ENCODE data around the gene PTGFR. TPM values are rescaled to one million over a fixed set of nuclear protein-coding genes. Genes with fewer than 3 reads are reported as not detected.

The PTGFR gene
- total RNA-seq, 1 donor from 2014 or later = 0.13 TPM

DNA sequence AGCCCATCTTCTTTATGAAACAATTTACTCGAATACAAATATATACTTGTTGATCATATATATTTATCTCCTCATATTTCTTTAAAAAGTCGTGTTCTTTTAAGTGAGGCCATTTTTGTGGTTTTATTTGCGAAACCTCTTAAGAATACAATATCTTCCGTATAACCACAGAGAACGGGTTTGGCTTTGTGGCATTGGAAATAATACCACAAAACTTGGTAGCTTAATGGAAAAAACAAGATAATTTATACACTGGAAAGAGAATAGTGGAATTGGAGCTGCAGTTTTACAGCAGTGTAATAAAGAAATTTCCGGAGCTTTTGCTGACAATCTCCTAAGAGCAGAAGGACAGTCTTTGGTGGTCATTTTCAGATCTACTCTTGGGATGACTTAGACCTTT is 29.4 kb downstream of the PTGFR start:
- DNase-seq (ENCODE audit: low read depth in 2 of 2) = no peak

DNA sequence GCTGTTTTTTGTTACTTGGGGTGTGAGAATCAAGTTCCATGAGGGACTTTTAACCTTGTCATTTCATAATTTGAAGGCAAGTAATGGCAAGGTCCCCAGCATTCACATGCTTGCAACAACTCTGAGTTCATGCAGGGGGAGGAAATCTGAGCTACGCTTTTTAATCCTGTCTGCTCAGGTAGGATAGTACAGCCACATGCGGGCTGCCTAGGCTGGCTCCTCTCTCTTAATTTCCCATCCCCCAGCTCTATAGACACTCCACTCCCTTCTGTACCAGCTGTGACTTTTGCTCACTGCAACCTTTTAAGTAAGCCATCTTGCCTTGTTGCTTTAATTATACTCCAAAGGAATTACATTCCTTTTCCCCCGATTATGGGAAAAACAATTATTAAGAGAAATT is 30.1 kb downstream of the PTGFR start:
- DNase-seq (ENCODE audit: low read depth in 2 of 2) = no peak

DNA sequence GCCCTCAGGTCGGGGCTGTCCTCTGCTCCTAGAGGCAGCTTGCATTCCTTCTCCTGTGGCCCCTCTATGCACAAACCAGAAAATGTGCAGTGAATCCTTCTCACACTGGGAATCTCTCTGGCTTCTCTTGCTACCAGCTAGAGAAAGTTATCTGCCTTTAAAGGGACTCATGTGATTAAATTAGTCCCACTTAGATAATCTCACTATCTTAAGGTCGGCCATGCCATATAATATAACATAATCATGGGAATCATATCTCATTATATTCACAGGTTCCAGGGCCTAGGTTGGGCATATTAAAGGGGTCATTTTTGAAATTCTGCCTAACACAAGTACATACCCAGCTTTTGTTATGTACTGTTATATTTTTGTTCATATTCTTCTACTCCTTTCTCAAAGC is 31.4 kb downstream of the PTGFR start:
- DNase-seq (ENCODE audit: low read depth in 2 of 2) = no peak

DNA sequence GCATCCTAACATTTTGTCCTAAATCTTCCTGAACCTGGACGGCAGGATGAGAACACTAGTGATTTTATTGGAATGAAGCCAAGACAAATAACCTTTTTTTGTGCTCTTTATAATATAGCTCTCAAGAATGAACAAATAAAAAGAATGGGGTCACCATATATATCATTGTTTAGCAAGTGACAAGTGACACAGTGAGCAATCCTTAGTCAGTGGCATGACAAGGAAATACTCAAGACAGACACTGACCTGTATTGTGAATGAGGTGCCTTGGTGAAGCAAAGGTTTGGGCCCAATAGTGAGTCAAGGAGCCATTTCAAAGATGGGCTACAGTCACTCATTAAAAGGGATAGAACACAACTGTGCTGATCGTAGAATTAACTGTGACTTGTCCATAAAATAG is 35.7 kb downstream of the PTGFR start:
- DNase-seq (ENCODE audit: low read depth in 2 of 2) = no peak

DNA sequence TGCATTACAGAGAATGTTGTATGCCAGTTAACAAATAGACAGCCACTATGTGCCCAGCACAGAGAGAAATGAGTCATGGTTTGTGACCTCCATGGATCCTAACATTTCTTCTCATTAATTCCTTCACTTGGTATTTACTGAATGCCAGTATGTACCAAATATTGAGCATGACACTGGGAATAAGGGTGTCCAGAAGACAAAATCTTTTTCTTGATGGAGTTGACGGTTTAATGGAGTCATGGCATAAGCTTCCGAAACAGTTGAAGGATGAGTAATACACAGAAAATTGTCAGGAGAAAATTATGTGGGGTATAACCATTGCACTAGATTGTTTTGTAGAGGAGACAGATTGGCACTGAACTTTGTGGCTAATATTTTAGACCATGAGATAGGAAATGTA is 36.9 kb downstream of the PTGFR start:
- DNase-seq (ENCODE audit: low read depth in 2 of 2) = no peak

DNA sequence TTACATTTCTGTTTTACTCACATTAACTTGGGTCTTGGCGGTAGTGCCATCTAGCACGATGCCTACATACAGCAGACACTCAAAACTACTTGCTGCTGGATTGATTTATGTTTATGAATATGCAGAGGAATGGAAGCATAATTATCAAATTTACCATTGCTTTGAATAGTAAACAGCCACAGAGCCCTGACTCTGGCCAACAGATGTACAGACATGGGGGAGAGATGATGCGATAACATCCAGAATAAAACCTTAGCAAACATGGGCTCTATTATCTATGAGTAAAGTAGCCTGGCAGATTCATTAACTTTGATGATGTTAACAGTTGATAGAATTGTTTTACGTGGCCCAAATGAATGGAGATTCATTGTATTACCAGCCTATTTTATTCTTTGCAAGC is 42.8 kb downstream of the PTGFR start:
- no peak for DNase-seq (ENCODE audit: low read depth in 2 of 2)

DNA sequence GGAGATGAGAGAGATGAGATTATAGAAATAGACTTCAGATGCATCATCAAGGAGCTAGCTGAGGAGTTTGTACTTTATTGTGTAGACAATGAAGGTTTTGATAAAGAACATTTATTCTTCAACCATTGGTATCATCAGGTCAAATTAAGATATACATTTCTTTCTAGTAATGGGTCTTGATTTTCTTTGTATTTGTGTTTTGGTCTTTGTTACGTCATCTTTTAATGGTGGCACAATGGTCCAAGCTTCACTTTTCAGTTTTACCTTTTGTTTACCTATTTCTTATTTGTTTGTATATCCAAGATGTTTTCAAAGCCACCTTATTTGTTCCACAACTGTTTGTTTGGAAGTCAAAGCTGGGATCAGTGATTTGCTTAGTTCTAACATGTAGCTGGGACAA is 44.5 kb downstream of the PTGFR start:
- DNase-seq (ENCODE audit: low read depth in 2 of 2) = no peak

DNA sequence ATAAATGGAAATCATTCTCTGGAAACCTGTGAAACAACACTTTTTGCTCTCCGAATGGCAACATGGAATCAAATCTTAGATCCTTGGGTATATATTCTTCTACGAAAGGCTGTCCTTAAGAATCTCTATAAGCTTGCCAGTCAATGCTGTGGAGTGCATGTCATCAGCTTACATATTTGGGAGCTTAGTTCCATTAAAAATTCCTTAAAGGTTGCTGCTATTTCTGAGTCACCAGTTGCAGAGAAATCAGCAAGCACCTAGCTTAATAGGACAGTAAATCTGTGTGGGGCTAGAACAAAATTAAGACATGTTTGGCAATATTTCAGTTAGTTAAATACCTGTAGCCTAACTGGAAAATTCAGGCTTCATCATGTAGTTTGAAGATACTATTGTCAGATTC is 45.7 kb downstream of the PTGFR start:
- no peak for DNase-seq (ENCODE audit: low read depth in 2 of 2)

DNA sequence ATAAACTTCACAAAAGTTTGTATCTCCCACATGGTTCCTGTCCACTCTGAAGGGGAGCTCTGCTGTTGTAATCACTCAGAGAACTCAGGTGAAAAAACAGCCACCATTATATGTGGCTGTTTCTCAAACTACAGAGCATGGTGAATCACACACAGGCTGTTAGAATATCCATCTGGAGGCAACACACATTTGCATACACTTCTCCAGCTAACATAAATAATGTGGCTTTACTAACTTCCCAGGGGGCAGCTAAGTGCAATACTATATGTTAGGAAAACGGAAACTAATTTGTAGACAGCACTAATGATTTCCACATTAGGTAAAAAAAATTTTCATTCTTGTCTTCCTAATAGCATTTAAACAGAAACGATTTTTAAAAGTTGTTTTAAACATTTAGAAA is 49.3 kb downstream of the PTGFR start:
- no peak for DNase-seq (ENCODE audit: low read depth in 2 of 2)

DNA sequence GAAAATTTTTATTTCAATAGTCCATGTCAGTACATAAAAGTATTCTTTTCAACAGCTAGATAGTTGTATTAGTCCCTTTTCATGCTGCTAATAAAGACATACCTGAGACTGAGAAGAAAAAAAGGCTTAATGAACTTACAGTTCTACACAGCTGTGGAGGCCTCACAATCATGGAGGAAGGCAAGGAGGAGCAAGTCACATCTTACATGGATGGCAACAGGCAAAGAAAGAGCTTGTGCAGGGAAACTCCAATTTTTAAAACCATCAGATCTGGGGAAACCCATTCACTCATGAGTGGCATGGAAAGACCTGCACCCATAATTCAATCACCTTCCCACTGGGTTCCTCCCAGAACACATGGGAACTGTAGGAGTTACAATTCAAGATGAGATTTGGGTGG is 50.7 kb downstream of the PTGFR start:
- DNase-seq (ENCODE audit: low read depth in 2 of 2) = no peak

DNA sequence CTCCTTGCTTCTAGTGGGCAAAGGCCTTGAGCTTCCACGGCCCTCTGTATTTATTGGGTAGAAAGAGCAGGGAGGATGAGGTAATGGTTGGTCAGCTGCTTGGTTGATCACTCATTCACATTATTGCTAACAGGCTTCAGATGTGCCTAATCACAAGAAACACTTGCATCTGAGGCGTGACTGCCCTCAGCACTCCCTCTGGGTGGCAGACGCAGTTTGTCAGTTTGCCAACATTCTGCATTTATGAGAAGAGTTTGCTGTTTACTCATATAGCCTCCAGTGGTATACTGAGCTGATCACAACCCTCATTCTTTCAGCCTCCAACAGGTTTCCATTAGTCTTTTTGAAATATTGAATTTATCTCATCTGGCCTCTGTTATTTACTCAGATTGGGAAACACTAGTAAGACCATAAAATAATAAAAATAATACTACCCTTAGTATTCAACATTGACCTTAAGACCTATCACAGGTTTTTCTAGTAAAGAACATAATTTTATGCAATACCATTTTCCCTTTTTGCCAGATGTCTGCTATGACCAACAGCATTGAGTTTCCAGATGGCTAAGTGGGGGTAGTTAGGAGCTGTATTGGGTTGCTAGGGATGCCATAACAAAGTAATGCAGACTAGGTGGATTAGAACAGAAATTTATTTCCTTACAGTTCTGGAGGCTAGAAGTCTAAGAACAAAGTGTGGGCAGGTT is 53.3 kb downstream of the PTGFR start:
- no peak for DNase-seq (ENCODE audit: low read depth in 2 of 2)

DNA sequence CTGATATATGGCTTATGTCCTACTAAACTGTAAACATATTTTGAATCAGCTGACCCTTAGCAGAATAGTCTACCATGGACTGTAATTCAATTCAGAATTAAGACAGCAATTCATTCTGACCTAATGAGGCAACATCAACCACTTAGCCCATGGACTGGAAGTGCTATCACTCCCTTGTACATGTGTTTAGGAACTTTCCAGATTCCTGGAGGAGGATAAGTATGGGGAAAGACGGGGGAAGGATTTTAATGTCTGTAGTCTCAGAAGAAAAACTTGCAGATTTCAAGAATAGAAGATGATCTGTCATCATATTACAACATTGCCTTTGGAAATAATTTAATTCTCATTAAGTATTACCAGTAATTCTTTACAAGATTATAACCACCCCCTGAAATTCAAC is 56.3 kb downstream of the PTGFR start:
- DNase-seq (ENCODE audit: low read depth in 2 of 2) = no peak

DNA sequence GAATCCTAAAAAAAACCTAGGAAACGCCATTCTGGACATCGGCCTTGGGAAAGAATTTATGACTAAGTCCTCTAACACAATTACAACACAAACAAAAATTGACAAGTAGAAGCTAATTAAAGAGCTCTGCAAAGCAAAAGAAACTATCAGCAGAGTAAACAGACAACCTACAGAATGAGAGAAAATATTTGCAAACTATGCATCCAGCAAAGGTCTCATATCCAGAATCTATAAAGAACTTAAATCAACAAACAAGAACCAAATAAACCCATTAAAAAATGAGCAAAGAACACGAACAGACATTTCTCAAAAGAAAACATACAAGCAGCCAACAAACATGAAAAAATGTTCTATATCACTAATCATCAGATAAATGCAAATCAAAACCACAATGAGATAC is 58.6 kb downstream of the PTGFR start:
- DNase-seq (ENCODE audit: low read depth in 2 of 2) = no peak

DNA sequence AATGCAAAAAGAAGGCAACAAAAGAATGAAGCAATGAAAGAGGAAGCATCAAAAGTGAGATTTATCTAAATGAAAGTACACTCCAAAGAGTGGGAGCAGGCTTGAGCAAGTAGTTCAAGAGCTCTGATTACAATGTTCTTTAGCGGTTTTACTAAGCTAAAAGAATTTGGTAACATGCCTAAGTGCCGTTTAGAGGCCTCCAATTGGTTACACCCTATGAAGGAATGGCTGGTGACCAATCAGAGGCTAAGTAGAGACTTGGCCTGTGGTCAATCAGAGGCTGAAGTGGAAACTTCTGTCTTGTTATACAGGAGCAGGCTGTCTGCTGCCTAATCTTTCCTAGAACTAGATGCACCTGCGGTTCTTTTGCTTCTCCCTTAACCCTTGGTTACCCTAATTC is 59.1 kb downstream of the PTGFR start:
- no peak for DNase-seq (ENCODE audit: low read depth in 2 of 2)

DNA sequence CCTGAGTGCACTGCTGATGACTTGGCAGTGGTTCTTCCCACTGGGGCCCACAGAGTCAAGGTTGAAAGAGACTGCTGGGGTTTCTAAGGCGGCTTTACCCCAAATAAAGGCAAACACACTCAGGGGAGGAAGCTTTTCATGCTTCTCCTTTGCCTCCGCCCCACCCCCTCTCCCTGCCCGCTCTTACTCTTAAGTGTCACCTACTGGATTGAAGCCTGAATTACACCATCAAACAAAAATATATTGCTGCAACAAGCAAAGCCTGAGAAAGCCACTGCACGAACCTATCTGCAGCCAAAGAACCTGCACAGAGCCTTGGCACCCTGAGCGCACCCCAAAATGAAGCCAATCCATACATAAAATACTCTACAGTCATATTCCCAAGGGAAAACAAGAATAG is 63.1 kb downstream of the PTGFR start:
- peak in 1 of 2 donors; percentile 19 for DNase-seq (ENCODE audit: low read depth in 2 of 2)

DNA sequence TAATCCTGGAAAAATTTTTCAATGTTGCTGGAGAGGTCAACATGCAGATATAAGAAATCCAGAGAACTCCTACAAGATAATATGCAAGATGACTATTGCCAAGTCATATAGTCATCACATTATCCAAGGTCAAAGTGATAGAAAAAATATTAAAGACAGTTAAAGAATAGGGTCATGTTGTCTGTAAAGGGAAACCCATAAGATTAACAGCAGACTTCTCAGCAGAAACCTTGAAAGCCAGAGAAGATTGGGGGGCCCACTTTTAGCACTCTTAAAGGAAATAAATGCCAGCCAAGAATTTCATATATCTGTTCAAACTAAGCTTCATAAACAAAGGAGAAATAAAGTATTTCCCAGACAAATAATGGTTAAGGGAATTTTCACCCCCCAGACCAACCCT is 64.1 kb downstream of the PTGFR start:
- no peak for DNase-seq (ENCODE audit: low read depth in 2 of 2)

DNA sequence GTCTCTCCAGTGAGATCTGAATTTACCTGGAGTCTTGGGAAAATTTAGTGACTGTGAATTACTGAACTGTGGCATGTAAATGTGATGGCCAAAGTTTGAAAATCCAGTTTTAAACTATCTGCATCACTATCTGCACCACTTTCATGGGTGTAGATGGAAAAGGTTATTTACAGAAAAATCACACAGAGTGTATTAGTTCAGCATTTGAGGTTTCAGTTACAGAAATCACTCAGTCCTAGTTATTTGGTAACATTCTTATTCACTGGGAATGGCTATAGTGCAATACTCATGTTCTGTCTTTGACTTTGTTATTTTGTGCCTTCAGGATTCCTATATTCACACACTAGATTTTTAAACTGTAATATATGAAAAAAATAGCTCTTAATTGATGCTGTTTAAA is 68.9 kb downstream of the PTGFR start:
- no peak for DNase-seq (ENCODE audit: low read depth in 2 of 2)

DNA sequence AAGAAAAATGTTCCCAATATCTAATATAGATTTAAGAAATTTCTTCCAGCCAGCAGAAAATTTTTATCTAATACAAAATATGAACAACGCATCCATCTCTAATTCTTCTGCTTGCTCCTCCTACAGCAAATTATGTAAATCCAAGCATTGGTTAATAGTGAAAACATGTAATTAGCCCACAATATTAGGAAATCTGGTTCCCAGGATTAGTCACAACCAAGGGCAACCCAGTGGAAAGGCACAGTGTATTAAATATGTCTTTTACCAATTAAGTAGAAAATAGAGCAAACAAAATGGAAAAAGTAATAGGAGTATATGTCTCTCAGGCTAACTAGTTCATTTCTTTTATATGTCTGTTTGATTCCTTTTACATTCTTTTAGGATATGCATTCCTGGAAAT is 70.0 kb downstream of the PTGFR start:
- DNase-seq (ENCODE audit: low read depth in 2 of 2) = no peak

DNA sequence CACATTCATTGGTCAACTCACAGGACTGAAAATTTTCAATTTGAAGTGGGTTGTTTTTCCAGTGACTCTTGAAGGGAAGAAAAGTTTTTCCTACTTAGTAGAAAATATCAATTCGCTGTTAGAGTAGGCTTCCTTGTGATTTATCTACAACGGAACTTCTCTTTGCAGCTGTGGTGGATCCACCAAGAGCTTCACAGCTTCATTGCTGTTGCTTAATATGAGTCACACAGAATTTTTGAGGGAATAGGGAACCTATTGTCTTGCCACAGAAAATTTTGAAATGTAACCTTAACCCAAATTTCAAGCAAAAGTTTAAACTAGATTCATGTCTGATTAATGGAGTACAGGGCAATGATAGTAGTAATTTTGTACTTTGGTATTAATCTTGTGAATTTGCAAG is 71.1 kb downstream of the PTGFR start:
- DNase-seq (ENCODE audit: low read depth in 2 of 2) = no peak

DNA sequence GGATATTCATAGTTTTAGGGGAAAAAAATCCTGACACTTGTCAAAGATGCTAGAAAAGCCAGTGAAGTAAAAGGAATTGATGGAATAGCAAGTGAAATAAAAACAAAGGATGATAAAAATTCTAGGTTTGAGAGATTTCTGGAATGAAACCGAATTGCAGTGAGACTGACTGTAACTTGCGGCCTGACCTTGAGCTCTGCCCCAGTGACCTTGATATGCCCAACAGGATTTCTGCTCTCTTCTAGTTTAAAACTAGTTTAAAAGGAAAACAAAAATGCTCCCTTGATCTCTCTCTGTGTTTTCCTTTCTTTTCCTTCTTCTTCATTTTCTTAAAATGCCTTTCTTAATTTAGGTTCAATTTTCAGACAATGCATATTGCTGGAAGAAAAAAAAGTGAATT is 74.6 kb downstream of the PTGFR start:
- no peak for DNase-seq (ENCODE audit: low read depth in 2 of 2)

DNA sequence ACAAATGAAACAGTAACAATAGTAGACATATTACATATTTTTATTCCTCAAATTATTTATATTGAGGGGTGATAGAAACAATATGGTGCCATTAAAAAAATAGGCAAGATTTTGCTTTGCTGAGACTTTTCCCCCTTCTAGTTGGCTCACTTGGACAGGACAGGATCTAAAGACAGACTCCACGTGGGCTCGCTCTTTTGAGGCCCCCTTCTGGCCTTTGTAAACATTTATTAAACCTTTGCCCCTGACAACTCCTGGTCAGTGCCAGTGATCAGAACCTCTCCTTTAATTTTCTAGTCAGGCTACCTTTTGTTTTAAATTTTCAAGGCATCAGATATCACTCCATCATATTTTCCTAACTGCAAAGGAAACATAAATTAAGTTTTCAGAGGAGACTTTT is 79.8 kb downstream of the PTGFR start:
- no peak for DNase-seq (ENCODE audit: low read depth in 2 of 2)

DNA sequence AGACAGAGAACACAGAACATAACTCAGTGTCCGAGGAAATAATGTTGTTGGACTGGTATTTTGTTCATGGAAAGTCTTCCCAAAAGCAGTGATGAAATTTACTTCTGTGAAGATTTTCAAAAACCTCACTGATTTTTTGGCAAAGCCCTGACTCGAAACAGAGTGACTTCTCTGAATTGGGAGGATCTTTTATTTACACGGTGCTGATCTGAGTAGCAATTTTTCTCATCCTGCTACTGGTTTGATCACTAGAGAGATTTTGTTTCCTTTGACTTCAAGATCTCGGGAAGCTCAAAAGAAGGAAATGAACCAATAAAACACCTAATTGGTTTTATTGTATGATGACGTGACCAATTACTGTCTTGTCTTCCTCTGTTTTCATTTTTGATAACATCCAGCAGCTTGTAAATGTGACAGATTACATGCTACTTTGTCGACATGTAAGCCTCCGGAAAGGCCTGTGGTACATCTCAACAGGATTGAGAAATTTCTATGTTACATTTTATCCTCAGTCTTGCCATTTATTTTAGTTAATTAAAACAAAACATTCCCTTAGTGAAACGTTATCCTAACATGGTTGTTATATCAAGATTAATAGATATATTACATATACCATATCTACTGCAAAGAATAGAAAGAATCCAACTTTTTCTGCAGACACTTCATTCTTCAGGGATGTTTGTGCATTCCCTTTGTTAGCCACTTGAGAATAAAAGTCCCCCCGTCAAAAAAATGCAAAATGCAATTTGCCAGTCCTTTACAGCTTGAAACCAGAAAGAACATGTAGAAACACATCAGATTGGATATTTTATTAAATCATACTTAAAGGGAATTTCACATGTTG is 86.7 kb downstream of the PTGFR start:
- no peak for DNase-seq (ENCODE audit: low read depth in 2 of 2)

DNA sequence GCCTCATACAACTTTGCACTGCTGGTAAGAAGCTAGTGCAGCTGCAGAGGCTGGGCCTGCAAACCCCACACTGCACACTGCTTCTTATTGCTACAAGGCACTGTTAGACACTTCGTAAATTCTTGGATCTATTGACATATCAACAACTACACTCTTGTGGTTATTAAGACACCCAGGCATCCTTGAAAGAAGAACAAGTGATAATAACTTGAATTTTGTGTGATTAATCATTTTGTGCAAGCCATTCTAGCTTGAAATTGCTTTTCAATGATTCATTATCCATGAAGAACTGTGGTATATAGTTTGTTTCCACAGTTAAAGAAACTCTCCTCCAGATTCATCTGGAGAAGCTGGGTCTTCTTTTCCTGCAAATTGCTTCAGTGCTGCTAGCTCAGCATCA is 95.8 kb downstream of the PTGFR start:
- DNase-seq (ENCODE audit: low read depth in 2 of 2) = no peak

Measured in dermis microvascular lymphatic vessel endothelial cell (primary cell).